Measurements from ENCODE around the gene MBNL1.

DNA sequence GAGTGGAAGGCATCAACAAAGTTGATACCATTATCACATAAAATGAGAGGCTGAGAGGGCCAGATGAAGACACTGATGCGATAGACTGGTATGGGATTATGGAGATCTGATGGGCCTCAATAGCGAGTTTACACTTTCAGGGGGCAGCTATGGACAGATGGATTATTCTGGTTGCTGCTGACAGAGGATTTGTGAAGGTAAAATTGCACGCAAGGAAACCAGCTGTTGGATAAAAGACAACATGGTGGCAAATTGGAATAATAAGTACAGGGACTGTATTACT, 203.9 kb downstream of the MBNL1 start:
- TF ChIP-seq, protein P1, sequence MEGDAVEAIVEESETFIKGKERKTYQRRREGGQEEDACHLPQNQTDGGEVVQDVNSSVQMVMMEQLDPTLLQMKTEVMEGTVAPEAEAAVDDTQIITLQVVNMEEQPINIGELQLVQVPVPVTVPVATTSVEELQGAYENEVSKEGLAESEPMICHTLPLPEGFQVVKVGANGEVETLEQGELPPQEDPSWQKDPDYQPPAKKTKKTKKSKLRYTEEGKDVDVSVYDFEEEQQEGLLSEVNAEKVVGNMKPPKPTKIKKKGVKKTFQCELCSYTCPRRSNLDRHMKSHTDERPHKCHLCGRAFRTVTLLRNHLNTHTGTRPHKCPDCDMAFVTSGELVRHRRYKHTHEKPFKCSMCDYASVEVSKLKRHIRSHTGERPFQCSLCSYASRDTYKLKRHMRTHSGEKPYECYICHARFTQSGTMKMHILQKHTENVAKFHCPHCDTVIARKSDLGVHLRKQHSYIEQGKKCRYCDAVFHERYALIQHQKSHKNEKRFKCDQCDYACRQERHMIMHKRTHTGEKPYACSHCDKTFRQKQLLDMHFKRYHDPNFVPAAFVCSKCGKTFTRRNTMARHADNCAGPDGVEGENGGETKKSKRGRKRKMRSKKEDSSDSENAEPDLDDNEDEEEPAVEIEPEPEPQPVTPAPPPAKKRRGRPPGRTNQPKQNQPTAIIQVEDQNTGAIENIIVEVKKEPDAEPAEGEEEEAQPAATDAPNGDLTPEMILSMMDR (IDR thresholded peaks at IDR 0.05), result no peak
- no peak for TF ChIP-seq ZFX (IDR thresholded peaks at IDR 0.05; ENCODE audit: borderline replicate concordance)
